GM13977 (cell line): ENCODE data around the gene GCC1.
A peak's percentile ranks its signal among the peaks of the same experiment; 100 is the strongest.

ENCODE experiments used
- DNase-seq: peaks from one replicate; pipeline ENCODE4 v3.0.0; 2012; ENCODE audit warnings: low spot score
- CTCF ChIP-seq: IDR thresholded peaks from 2 replicates; pipeline ENCODE4 v1.5.1; 2012; ENCODE audit warnings: mild to moderate bottlenecking, control low read depth; ENCODE audit not compliant: insufficient read depth; ENCODE audit errors: extremely low read depth, missing control alignments
- in situ Hi-C: fragments of 300-500 bp; cut with MboI; formaldehyde crosslinking; loops from one replicate; pipeline ENCODE4 v1.12.0; 2022; ENCODE audit warnings: low sequenced_read_pairs, low pct_unique_long_range_greater_than_20kb, mixed read lengths, inconsistent platforms; ENCODE audit not compliant: unreplicated experiment

Gene GCC1

GRCh38 chr7:127609297-127609696, 23.9 kb upstream of the GCC1 start:
- in situ Hi-C loops, result no loop called here
- TF ChIP-seq CTCF, result no peak
- DNase-seq, result no peak

- no peak for DNase-seq
- no peak for TF ChIP-seq CTCF
- in situ Hi-C loops, result no loop called here
Observed at GRCh38 chr7:127608446-127608845, 23.1 kb upstream of the GCC1 start.

GRCh38 chr7:127600885-127601284, 15.5 kb upstream of the GCC1 start:
- TF ChIP-seq CTCF, result no peak
- in situ Hi-C loops, result no loop called here
- no peak for DNase-seq

- in situ Hi-C loops, result no loop called here
- peak; percentile 33 for TF ChIP-seq CTCF
- DNase-seq, result no peak
Observed at GRCh38 chr7:127598318-127598717, 12.9 kb upstream of the GCC1 start.

GRCh38 chr7:127595737-127596136, 10.3 kb upstream of the GCC1 start:
- in situ Hi-C loops, result no loop called here
- TF ChIP-seq CTCF, result no peak
- DNase-seq, result no peak

- in situ Hi-C loops, result no loop called here
- no peak for DNase-seq
- TF ChIP-seq CTCF, result no peak
Observed at GRCh38 chr7:127594490-127594889, 9.1 kb upstream of the GCC1 start.

- no peak for TF ChIP-seq CTCF
- DNase-seq, result no peak
- in situ Hi-C loops, result no loop called here
Observed at GRCh38 chr7:127592550-127592949, 7.2 kb upstream of the GCC1 start.
